Measurements from ENCODE around the gene TAMM41. TPM values are rescaled to one million over a fixed set of nuclear protein-coding genes. Genes with fewer than 3 reads are reported as not detected.
"Not testable (repeated sequence)": the region's sequence is repeated elsewhere in the genome, so short reads cannot be mapped to it uniquely, and the experiment has no call there.

The TAMM41 gene, protein sequence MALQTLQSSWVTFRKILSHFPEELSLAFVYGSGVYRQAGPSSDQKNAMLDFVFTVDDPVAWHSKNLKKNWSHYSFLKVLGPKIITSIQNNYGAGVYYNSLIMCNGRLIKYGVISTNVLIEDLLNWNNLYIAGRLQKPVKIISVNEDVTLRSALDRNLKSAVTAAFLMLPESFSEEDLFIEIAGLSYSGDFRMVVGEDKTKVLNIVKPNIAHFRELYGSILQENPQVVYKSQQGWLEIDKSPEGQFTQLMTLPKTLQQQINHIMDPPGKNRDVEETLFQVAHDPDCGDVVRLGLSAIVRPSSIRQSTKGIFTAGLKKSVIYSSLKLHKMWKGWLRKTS
- polyA plus RNA-seq (2013, experiment 1 of 2; ENCODE audit: insufficient read length): 12.1 TPM
- 8.0 TPM for polyA plus RNA-seq (2013, experiment 2 of 2; ENCODE audit: insufficient read length)

- peak; percentile 92 for DNase-seq
These were observed at the start of gene TAMM41 for GRCh38 chr3:11846281-11847266. TSS of gene TAMM41 (minus strand) at chr3:11846885. CDS start at chr3:11846636, 249 bp downstream.

GRCh38 chr3:11878837-11879236 is 32.2 kb upstream of the TAMM41 start:
- no peak for DNase-seq

GRCh38 chr3:11874707-11875106 is 28.0 kb upstream of the TAMM41 start:
- DNase-seq: not testable (repeated sequence)

GRCh38 chr3:11863739-11864138 is 17.1 kb upstream of the TAMM41 start:
- not testable (repeated sequence) for DNase-seq

DNA sequence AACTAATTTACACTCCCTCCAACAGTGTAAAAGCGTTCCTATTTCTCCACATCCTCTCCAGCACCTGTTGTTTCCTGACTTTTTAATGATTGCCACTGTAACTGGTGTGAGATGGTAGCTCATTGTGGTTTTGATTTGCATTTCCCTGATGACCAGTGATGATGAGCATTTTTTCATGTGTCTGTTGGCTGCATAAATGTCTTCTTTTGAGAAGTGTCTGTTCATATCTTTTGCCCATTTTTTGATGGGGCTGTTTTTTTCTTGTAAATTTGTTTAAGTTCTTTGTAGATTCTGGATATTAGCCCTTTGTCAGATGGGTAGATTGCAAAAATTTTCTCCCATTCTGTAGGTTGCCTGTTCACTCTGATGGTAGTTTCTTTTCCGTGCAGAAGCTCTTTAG is 15.9 kb upstream of the TAMM41 start:
- DNase-seq: not testable (repeated sequence)

- DNase-seq: not testable (repeated sequence)
These were observed 15.5 kb upstream of the TAMM41 start for GRCh38 chr3:11862145-11862544.

DNA sequence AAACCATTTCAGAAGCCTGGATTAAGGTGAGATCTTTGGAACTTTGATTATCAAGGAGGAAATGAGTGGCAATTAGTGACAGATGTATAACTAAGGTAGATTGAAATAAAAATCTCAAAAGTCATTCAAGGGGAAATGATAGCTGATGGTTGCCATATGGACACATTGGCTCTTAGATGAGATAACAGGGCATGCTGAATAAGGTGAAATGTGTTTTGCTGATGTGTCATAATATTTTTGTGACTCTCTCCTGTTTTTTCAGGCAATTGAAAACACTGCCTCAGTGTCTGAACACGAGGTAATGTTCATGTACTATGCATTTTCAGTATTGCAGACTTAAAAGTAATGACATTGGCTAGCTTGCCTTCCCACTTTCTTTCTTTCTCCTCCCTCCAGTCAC is 13.5 kb upstream of the TAMM41 start:
- DNase-seq: not testable (repeated sequence)

DNA sequence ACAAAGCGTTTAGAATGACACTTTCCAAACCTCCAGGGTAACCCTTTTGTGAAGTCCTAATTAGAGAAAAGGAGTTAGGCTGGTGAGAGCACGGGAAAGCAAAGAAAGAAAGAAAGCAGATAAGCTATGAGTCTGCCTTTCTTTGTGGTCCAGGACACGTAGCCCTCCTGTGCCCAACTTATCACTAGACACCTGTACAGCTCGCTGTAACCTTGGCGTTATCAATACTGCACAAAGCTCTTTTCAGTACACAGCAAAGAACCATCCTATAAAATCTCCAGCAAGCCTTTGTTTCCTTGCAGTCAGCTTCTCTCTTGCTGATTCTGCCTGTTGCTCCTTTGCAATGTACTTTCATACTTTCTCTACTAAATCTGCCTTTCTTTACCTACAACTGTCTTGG is 6.8 kb upstream of the TAMM41 start:
- DNase-seq: no peak

DNA sequence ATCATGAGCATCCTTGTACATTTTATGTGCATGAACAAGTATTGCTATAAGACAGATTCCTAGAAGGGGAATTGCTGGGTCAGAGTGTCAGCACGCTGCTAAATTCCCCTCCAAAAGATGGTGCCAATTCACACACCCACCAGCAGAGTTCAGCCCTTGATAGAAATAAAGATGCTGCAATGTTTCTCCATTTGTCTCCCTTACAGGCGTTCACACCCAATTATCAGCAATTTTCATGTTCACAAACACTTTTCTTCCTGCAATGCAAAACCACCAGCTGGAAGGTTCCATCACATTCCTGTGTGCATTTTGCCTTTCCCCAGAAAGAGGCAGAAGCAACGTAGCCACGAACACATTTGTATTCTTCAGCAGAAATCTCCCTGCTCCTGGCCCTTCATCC is 3.3 kb upstream of the TAMM41 start:
- no peak for DNase-seq

DNA sequence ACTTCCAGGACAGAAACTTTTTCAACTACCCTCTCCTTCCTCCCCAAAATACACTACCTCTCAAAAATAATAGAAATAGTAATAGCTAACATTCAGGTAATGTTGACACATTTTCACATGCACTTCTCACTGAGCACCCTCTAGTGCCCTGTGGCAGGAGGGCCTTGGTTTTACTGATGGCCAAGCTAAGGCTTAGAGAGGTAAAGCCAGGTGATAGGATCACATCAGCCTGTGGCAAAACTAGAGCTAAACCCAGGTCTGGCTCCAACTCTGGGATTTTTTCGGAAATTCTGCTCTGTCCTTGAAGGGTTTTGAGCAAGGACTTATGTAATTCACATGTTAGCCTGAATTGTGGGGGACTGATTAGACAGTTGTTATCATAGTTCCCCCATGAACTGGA is 922 bp upstream of the TAMM41 start:
- DNase-seq: no peak

- no peak for DNase-seq
These were observed 1.0 kb downstream of the TAMM41 start for GRCh38 chr3:11845651-11846050.

- DNase-seq: no peak
These were observed 1.8 kb downstream of the TAMM41 start for GRCh38 chr3:11844891-11845290.

GRCh38 chr3:11835028-11835639 is 11.6 kb downstream of the TAMM41 start:
- DNase-seq: peak; percentile 43

DNA sequence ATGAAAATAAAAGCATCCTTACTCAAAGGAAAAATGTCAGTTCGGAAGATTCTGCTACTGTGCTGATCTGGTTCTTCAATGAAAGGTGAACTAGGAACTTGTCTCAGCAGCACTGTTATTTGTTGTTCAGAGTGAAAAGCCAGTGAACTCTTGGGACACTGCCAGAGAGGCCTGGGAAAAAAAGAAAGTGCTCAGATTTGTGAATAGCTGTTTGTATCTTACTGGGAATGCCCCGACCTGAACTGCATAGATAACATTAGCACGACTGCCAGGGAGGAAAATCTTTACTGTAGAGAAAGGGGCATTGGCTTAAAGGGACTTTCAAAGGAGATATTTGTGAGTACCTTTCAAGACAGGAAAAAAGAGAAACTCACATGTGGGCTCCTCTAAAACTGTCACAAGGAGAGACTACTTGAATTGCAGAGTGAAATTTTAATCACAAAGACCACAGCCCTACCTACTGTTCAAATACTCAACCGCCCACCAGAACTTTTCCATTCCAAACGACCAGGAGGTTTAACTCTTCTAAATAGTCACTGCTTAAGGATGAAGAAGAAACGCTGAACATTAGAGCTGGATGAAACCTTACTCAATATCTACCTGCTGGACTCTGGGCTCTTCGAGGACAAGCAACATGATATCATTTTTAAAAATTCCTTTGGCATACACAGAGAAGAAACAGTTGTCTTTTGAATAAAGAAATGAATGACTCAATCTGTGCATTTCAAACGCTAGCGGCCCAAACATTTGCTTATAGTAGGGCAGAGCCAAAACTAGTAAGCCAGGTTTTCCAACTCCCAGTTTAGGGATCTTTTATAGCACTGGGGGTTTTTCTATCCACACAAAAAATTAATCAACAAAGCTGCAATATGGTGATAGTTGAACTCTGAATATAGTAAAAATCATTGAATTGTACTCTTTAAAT is 13.4 kb downstream of the TAMM41 start:
- no peak for DNase-seq

GRCh38 chr3:11829416-11829815 is 17.3 kb downstream of the TAMM41 start:
- DNase-seq: no peak

DNA sequence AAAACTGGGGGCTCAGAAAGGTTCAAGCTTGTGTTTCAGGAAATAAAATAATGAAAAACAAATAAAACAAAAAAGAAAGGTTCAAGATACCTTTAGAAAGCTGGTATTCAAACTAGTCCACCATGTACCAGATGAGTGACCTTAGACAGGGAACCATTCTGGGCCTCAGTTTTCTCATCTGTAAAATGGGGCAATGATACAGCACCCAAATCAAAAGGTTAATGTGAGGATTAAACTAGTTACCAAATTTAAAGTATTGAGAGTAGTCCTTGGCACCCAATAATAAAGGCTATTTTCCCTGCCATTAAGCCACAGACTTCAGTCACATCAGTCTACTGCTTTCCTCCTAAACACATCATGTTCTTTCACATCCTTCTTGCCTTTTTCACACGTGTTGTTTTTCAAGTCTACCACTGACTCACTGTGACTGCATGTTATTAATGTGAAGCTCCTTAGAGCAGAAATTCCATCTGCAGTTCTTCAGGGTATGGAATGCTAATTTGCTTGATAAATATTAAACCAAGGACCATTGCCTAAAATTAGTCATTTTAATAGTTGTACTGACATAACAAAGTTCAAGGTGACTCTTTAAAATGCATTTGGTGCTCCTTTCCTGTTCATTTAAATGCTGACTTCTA is 19.9 kb downstream of the TAMM41 start:
- peak; percentile 78 for DNase-seq

DNA sequence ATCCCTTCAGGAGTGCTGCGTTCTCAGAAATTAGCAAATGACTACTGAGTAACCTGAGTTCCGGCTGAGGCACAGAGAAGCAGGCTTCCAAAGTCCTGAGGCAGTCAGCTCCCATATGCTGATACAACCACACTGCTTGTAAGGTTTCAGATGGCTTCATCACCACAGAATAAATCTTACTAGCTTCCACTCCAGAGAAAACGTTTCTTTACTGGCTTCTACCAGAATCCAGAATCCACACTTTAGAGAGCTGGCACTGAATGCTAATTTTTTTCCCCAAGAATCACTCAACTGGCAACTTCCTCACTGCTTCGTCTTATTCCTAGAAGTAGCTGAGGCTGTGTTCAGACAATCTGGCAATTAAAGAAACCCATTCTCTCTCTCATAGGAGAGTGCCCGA is 21.4 kb downstream of the TAMM41 start:
- no peak for DNase-seq

GRCh38 chr3:11820531-11821041 is 26.1 kb downstream of the TAMM41 start:
- peak; percentile 17 for DNase-seq

- DNase-seq: no peak
These were observed 27.5 kb downstream of the TAMM41 start for GRCh38 chr3:11819146-11819689.

- peak; percentile 34 for DNase-seq
These were observed 28.7 kb downstream of the TAMM41 start for GRCh38 chr3:11818033-11818432.

- no peak for DNase-seq
These were observed 31.6 kb downstream of the TAMM41 start for GRCh38 chr3:11815111-11815510.

Measured in fibroblast of skin of back (primary cell).